GM23248 (cell line): ENCODE results near the gene ZNF827. TPM values are rescaled to one million over a fixed set of nuclear protein-coding genes. Genes with fewer than 3 reads are reported as not detected.

ENCODE experiments used
- DNase-seq: peaks from one replicate; pipeline ENCODE4 v3.0.0-alpha.2; 2015
- H2AFZ ChIP-seq: fragments of 200-600 bp; sonication (generic); 2 replicates; pipeline ENCODE4 v1.6.1; 2016; ENCODE audit warnings: antibody characterized with exemption
- H3F3A ChIP-seq: fragments of 200-600 bp; sonication (generic); 2 replicates; pipeline ENCODE4 v1.6.1; 2016; ENCODE audit warnings: mild to moderate bottlenecking, antibody characterized with exemption, mixed run types; ENCODE audit not compliant: insufficient read depth
- H3K27ac ChIP-seq: fragments of 200-600 bp; sonication (generic); 2 replicates; pipeline ENCODE4 v1.5.1; 2016; ENCODE audit warnings: mild to moderate bottlenecking
- H3K27me3 ChIP-seq: fragments of 200-600 bp; sonication (generic); replicated peaks from 2 replicates; pipeline ENCODE4 v1.6.1; 2016; ENCODE audit warnings: mild to moderate bottlenecking; ENCODE audit not compliant: insufficient read depth
- H3K36me3 ChIP-seq: fragments of 200-600 bp; sonication (generic); 2 replicates; pipeline ENCODE4 v1.6.1; 2016; ENCODE audit warnings: low read depth, mild to moderate bottlenecking
- H3K4me1 ChIP-seq: fragments of 200-600 bp; sonication (generic); 2 replicates; pipeline ENCODE4 v1.6.1; 2016; ENCODE audit warnings: mild to moderate bottlenecking; ENCODE audit not compliant: insufficient read depth
- H3K4me2 ChIP-seq: fragments of 200-600 bp; sonication (generic); one replicate; pipeline ENCODE4 v1.6.1; 2016; ENCODE audit warnings: mild to moderate bottlenecking; ENCODE audit not compliant: unreplicated experiment
- H3K4me3 ChIP-seq: fragments of 200-600 bp; sonication (generic); 2 replicates; pipeline ENCODE4 v1.5.1; 2016; ENCODE audit warnings: mild to moderate bottlenecking
- H3K79me2 ChIP-seq: fragments of 200-600 bp; sonication (generic); 2 replicates; pipeline ENCODE4 v1.6.1; 2016; ENCODE audit warnings: mild to moderate bottlenecking; ENCODE audit not compliant: insufficient read depth
- H3K9ac ChIP-seq: fragments of 200-600 bp; sonication (generic); 2 replicates; pipeline ENCODE4 v1.6.1; 2016; ENCODE audit warnings: mild to moderate bottlenecking
- H3K9me2 ChIP-seq: fragments of 200-600 bp; sonication (generic); 2 replicates; pipeline ENCODE4 v1.6.1; 2016; ENCODE audit warnings: mixed run types, mild to moderate bottlenecking, moderate library complexity; ENCODE audit not compliant: insufficient read depth
- H3K9me3 ChIP-seq: fragments of 200-600 bp; sonication (generic); one replicate; pipeline ENCODE4 v1.6.1; 2017; ENCODE audit warnings: low read depth
- H4K20me1 ChIP-seq: fragments of 200-600 bp; sonication (generic); 2 replicates; pipeline ENCODE4 v1.6.0; 2016; ENCODE audit not compliant: insufficient read depth
- EZH2 ChIP-seq: fragments of 200-600 bp; sonication (generic); IDR thresholded peaks from 2 replicates; pipeline ENCODE4 v1.6.1; 2018; ENCODE audit warnings: antibody characterized with exemption, mild to moderate bottlenecking; ENCODE audit not compliant: insufficient read depth, poor library complexity, severe bottlenecking
- EZH2phosphoT487 ChIP-seq: fragments of 200-600 bp; sonication (generic); IDR thresholded peaks from 2 replicates; pipeline ENCODE4 v1.6.1; 2018; ENCODE audit warnings: antibody characterized with exemption, moderate library complexity, mild to moderate bottlenecking, low read depth; ENCODE audit not compliant: insufficient read depth
- WGBS, 2 experiments: methylation state at CpG; one replicate each; pipeline ENCODE4 v1.1.6; 2015 to 2017; ENCODE audit warnings: low lambda C conversion rate in 2 of 2, low coverage in 1 of 2; ENCODE audit errors: missing lambda C conversion rate in 2 of 2; 5-methylcytosine and 5-hydroxymethylcytosine counted together
- in situ Hi-C: fragments of 300-500 bp; cut with MboI; formaldehyde crosslinking; loops from 2 replicates; pipeline ENCODE4 v1.15.0; 2020
- polyA plus RNA-seq: library from polyadenylated mRNA; unstranded; fragments of >200 nt; fragmentation: Nextera tagmentation; extraction: Ambion mirVana; gene quantifications from 2 replicates; pipeline ENCODE4 v1.2.1, GENCODE V29; 2016
- total RNA-seq: library from RNA; depleted of rRNA; stranded (reverse); fragments of >200 nt; shearing (Covaris generic); gene quantifications from 2 replicates; pipeline ENCODE4 v1.2.3, GENCODE V29; 2014

Gene ZNF827
- total and polyA plus RNA-seq, 2 experiments from 2014 or later: 5.0 to 10.1 TPM

GRCh38 chr4:145757188-145757587, 181.4 kb downstream of the ZNF827 start:
- Histone ChIP-seq H4K20me1 (no peaks in the 10 kb centered on the region), H3K4me2 (no peak overlapping the region), H3K27me3 (no peaks in the 10 kb centered on the region), H3K27ac (no peak overlapping the region), H2AFZ (no peak overlapping the region), H3K4me1 (0 out of 2 replicates have a peak, but pooled peaks cover 4% of the 10 kb centered on the region), H3K9ac (no peak overlapping the region), H3K9me3 (no peaks in the 10 kb centered on the region), H3K9me2 (no peaks in the 10 kb centered on the region), H3K4me3 (no peak overlapping the region), H3K36me3 (peaks cover 15% of the 10 kb centered on the region; the same call in 1 of the 2 replicates), H3K79me2 (no peaks in the 10 kb centered on the region), H3F3A (no peaks in the 10 kb centered on the region)
- DNase-seq: no peak
- 100% methylated on average over 1 of the region's 1 CpG for WGBS, 2 experiments
- in situ Hi-C loops: no loop called here
- TF ChIP-seq EZH2 (no peak), EZH2phosphoT487 (no peak)

GRCh38 chr4:145756244-145756643, 182.4 kb downstream of the ZNF827 start:
- Histone ChIP-seq H3K9me3 (no peaks in the 10 kb centered on the region), H3K4me3 (no peak overlapping the region), H3K9ac (no peak overlapping the region), H4K20me1 (no peaks in the 10 kb centered on the region), H3K27me3 (no peaks in the 10 kb centered on the region), H3K4me2 (no peak overlapping the region), H2AFZ (no peak overlapping the region), H3K4me1 (0 out of 2 replicates have a peak, but pooled peaks cover 4% of the 10 kb centered on the region), H3K27ac (no peak overlapping the region), H3F3A (no peaks in the 10 kb centered on the region), H3K79me2 (no peaks in the 10 kb centered on the region), H3K36me3 (peaks cover 15% of the 10 kb centered on the region; the same call in 1 of the 2 replicates), H3K9me2 (no peaks in the 10 kb centered on the region)
- DNase-seq: no peak
- TF ChIP-seq EZH2phosphoT487: no peak
- no peak for TF ChIP-seq EZH2
- 94 to 100% methylated on average over 1 of the region's 1 CpG for WGBS, 2 experiments
- in situ Hi-C loops: no loop called here

- Histone ChIP-seq H3F3A (no peaks in the 10 kb centered on the region), H2AFZ (no peak overlapping the region), H3K4me3 (no peak overlapping the region), H3K27ac (no peak overlapping the region), H3K27me3 (no peaks in the 10 kb centered on the region), H3K9me2 (no peaks in the 10 kb centered on the region), H3K9ac (no peak overlapping the region), H3K4me2 (no peak overlapping the region), H3K79me2 (no peaks in the 10 kb centered on the region), H3K36me3 (peaks cover 15% of the 10 kb centered on the region; the same call in 1 of the 2 replicates), H3K9me3 (no peaks in the 10 kb centered on the region), H3K4me1 (0 out of 2 replicates have a peak, but pooled peaks cover 4% of the 10 kb centered on the region), H4K20me1 (no peaks in the 10 kb centered on the region)
- 95 to 97% methylated on average over 2 of the region's 2 CpGs for WGBS, 2 experiments
- in situ Hi-C loops: no loop called here
- TF ChIP-seq EZH2 (no peak), EZH2phosphoT487 (no peak)
- peak; percentile 8 for DNase-seq
Observed at GRCh38 chr4:145755802-145756201, 182.8 kb downstream of the ZNF827 start.

GRCh38 chr4:145743641-145744040, 195.0 kb downstream of the ZNF827 start:
- H3K79me2 ChIP-seq: no peaks in the 10 kb centered on the region
- no peaks in the 10 kb centered on the region for H4K20me1 ChIP-seq
- TF ChIP-seq EZH2phosphoT487 (no peak), EZH2 (no peak)
- H3F3A ChIP-seq: no peaks in the 10 kb centered on the region
- H3K9ac ChIP-seq: no peak overlapping the region
- DNase-seq: no peak
- no peak overlapping the region for H2AFZ ChIP-seq
- no peaks in the 10 kb centered on the region for H3K4me1 ChIP-seq
- H3K4me2 ChIP-seq: no peak overlapping the region
- no peaks in the 10 kb centered on the region for H3K27me3 ChIP-seq
- in situ Hi-C loops: no loop called here
- H3K4me3 ChIP-seq: no peak overlapping the region
- no peak overlapping the region for H3K27ac ChIP-seq
- WGBS, 2 experiments: 51 to 53% methylated on average over 2 of the region's 2 CpGs
- H3K9me2 ChIP-seq: no peaks in the 10 kb centered on the region
- no peaks in the 10 kb centered on the region for H3K9me3 ChIP-seq
- H3K36me3 ChIP-seq: no peaks in the 10 kb centered on the region

GRCh38 chr4:145740806-145741205, 197.8 kb downstream of the ZNF827 start:
- H3K27ac ChIP-seq: no peak overlapping the region

More at GRCh38 chr4:145740806-145741205, 197.8 kb downstream of the ZNF827 start:
- Histone ChIP-seq H3F3A (peaks cover 11% of the 10 kb centered on the region), H2AFZ (peak overlapping the region; percentile 53; the same call in 1 of the 2 replicates), H3K9me3 (no peaks in the 10 kb centered on the region), H3K9ac (no peak overlapping the region), H3K36me3 (no peaks in the 10 kb centered on the region), H3K4me3 (no peak overlapping the region), H3K9me2 (no peaks in the 10 kb centered on the region), H3K27me3 (no peaks in the 10 kb centered on the region), H4K20me1 (no peaks in the 10 kb centered on the region), H3K79me2 (no peaks in the 10 kb centered on the region), H3K4me2 (no peak overlapping the region), H3K4me1 (peaks cover 12% of the 10 kb centered on the region)
- 57 to 64% methylated on average over 2 of the region's 2 CpGs for WGBS, 2 experiments
- DNase-seq: no peak
- in situ Hi-C loops: no loop called here
- TF ChIP-seq EZH2: no peak
- TF ChIP-seq EZH2phosphoT487: no peak
